ENCODE results near the gene LAMA2. TPM values are rescaled to one million over a fixed set of nuclear protein-coding genes. Genes with fewer than 3 reads are reported as not detected.

LAMA2 gene
- polyA plus RNA-seq, 4 donors = 30.8 to 46.0 (median 32.6) TPM

DNA sequence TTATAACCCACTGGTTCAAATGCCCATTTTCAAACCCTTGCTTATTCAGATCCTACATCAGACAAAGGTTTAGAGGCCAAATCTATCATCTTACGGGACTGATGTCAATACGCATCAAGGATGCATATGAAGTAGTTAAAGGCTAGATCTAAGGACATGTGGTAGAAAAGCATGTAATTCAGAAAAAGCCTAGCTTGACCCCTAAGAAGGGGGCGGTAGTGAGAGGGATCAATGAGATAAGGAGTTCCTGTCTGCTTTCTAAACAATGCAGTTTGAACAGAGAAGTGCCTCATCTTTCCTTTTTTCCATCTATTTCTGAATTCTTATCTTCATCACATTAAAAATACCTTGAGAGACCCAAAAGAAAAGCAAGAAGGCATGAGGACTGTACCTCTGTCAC lies 589.3 kb downstream of the LAMA2 start:
- DNase-seq (ENCODE audit: low read depth in 4 of 4, low spot score in 3 of 4) = no peak

DNA sequence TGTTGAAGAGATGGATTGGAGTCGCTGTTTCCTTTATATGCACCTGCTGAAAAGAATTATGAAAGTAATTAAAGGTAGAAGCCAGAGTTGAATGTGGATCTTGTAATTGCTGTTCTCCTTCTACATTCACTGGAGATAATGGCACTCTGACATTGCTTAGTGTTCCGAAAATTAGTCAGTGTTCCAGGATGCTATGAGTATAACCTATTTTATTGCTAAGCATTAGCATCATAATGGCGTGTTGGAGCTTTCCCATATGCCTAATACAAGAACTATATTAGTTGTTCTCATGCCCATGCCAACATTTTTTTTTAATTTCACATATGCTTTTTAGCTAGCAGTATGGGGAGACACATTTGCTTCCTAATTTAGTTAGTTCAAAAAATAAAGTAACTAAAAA lies 590.6 kb downstream of the LAMA2 start:
- DNase-seq (ENCODE audit: low read depth in 4 of 4, low spot score in 3 of 4) = no peak

DNA sequence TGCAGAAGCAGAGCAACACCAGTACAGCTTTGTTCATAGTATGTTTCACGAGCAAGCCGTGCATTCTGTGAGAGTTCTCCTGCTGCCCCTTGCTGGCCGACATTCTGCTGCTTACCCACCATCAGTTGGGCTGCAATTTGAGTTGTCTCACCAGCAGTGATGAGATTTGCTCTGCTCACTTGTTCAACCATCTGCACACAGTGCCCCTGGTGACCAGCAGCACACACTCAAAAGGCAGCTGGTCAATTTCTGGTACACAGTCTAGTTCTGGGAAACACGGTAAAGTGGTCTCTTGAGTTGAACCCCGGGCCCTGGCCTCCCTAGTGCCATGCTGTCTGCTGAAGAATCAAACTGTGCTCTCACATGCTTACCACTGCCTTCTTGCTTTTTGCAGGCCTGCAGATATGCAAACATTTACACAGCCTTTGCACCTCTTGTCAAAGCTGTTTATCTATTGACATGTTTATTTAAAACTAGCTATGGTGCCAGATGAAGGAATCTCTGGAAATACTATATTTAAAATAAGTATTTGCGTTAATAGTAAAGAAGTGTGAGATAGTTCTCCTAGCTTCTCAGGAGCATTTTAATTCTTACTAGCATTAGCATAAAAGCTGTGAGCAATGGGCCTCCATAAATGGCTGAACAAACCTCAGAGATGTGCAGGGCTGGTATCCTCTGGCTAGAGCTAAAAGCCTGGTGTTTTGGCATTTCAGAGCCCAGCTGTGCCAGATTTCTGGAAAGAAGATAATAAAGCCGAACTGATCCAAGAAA lies 592.7 kb downstream of the LAMA2 start:
- DNase-seq (ENCODE audit: low read depth in 4 of 4, low spot score in 3 of 4) = no peak

DNA sequence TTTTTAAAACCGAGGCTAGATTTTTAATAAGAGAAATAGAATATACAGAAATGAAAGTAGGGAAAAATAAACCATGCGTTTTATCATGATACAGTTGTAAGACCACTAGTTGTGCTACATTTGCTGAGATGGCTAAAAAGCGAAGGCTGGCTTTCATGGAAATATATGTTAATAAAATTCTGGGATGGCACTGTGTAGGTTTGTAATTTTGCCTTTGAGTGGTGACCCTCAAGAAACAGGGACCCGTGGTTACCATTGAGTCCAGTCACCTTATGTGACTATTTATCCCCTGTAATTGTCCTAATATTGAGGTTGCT lies 593.3 kb downstream of the LAMA2 start:
- DNase-seq (ENCODE audit: low read depth in 4 of 4, low spot score in 3 of 4) = no peak

DNA sequence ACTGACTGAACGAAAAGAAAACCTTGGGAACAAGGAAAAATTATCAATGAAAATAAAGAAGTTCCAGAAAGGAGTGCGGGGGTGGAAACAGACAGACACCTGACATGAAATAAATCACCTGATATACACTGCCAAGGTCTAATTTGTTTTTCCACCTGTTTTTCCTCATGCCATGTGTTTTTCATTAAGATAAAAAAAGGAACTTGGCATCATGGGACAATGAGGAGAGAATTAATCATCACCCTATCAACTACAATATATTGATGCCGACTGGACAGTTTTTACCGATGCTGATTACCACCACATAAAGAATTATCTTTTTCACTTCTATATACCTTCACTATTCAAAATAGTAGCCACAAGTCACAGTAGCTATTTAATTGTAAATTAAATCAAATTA lies 593.9 kb downstream of the LAMA2 start:
- DNase-seq (ENCODE audit: low read depth in 4 of 4, low spot score in 3 of 4) = no peak

DNA sequence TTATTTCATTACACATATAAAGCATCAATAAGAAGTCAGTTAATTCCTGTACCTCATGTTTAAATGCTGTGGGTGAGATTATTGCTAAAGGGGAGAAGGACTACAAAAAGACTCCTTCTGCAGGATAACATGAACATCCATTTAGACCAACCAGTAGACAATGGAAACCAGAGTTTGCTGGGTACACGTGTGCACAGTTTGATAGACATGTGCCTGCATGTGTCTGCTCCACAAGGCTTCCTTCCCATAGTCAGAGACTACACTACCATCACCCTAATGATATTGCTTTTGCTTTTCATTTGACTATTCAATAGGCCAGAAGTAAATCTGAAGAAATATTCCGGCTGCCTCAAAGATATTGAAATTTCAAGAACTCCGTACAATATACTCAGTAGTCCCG lies 595.4 kb downstream of the LAMA2 start:
- no peak for DNase-seq (ENCODE audit: low read depth in 4 of 4, low spot score in 3 of 4)

DNA sequence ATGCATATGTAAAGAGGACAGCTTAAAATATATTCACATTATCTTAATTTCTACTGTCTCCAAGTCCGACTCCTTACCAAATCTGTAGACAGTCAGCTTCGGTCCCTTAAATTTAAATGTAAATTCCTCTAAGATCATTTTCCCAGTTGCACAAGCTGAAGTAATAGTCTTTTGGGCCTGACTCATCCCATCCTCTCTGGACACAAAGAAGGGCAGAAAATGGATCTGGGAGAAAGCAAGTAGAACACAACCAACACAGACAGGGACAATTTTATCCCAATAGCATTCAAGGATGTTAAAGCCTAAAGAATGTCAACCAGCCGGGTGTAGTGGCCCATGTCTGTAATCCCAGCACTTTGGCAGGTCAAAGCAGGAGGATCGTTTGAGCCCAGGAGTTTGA lies 598.8 kb downstream of the LAMA2 start:
- no peak for DNase-seq (ENCODE audit: low read depth in 4 of 4, low spot score in 3 of 4)

DNA sequence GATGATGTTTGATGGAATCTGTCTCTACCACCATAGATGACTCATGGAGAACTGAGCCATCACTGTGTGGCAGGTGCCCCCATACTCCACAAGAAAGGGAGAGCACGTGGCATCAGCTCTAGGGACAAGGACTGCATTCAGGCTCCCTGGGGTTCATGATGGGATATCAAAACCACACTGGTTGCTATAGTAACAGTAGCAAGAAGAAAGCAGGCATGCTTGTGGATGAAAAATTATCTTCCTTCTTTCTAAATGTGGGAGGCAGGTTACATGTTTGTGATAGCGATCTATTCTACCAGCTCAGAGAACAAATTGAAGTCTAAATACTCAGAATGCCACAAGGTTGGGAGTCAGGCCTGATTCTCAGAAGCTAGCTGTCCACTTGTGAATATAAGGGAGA lies 602.8 kb downstream of the LAMA2 start:
- DNase-seq (ENCODE audit: low read depth in 4 of 4, low spot score in 3 of 4) = no peak

DNA sequence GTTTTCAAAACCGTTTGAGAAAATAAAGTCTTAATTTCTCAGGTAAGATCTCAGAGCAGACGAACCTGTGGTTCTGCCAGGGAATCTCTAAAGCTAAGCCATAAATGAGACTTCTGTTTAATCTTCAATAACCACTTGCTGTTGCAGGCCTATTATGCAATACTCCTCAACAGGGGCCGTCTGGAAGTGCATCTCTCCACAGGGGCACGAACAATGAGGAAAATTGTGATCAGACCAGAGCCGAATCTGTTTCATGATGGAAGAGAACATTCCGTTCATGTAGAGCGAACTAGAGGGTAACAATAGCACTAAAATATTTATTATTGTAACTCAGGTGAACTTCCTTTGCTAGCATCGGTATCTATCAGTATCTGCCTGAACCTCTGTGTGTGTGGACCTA lies 603.4 kb downstream of the LAMA2 start:
- DNase-seq (ENCODE audit: low read depth in 4 of 4, low spot score in 3 of 4) = no peak

DNA sequence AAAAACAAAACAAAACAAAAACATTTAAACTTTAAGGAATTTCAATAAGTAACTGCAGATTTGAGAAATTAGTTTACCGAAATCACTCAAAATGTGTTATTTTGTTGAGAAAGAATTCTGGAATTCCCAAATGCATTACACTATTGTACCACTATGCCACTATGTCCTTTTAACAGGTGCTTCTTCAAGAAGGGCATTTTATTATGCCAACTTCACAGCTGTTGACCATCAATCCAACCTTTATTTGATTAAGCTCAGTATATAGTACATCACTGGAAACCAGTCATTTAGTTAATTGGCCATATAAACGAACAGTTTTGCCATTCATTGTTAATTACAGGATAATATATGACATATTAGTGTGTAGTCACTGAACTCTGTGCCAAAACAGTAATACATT lies 605.4 kb downstream of the LAMA2 start:
- DNase-seq (ENCODE audit: low read depth in 4 of 4, low spot score in 3 of 4) = no peak

DNA sequence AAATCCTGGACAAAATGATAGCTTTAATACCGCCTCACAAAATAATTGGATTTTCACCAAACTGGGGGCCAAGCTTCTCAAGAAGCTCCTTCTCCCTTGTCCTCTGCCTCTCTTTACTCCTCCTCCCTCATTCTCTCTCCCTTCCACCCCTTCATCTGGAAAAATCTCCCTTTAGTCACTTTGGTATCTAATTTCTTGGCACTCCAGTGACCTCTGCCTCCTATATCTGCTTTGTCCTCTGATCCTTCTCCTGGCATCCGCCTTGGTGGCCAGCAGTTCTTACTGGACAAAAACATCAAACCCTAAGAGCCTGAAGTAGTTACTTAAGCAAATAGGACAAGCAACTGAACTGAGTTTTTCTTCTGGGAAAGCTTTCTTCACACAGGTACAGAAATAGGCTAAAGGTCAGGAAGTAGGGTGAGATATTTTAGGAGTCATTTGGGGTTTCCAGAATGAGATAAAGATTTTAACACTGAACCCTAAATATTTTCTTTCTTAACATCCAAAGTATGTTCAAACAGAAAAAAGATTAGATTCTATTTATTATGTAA lies 606.4 kb downstream of the LAMA2 start:
- DNase-seq (ENCODE audit: low read depth in 4 of 4, low spot score in 3 of 4) = no peak

DNA sequence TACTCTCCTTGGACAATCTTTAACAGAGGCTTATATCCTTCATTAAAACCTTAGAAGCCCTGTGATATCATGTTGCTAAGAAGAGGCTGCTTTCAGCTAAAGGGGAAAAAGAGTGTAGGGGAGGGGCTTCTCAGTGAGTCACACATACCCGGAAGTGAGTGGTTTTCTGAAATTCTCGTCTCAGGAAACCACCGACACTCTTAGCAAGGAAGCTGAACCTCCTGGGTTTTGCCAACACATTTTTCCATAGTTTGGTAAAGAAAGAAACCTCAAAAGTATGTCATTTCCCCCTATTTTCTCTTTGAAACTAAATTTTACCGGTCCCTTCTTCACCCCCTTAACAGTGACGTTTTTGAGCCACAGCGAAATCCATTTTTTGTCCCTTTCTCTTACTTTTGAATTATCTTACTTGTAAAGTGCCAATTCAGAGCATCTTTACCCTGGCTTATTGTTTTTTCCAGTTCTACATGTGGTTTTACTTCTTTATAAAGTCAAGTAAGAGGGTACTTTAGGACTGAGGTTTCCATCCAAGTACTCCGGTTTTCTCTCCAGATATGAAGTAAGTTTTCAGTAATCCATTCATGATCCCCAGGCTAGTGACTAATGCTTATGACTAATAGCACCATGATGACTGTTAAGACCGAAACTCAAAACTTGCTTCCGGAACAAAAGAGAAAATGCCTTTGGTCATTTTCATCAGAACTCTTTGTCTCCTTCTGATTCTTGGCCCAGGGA lies 607.8 kb downstream of the LAMA2 start:
- peak in 1 of 4 donors; percentile 22 for DNase-seq (ENCODE audit: low read depth in 4 of 4, low spot score in 3 of 4)

DNA sequence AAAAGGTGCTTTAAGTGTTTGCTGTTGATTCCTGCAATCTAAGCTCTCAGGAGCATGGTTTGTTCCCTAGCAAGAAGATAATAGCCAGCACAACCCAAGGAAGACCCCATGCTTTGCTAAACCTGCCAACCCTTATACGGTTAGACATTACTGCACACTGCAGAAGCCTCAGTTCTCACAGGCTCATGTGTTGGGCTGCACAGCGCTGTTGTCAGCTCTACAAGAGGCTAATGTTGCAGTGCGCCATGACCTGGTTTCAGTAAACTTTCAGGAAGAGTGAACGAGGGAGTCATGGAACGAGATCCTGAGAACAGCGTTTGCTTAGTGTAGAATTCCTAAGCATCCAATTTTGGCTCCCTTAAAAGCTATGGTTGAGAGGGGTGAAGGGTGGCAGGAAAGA lies 608.5 kb downstream of the LAMA2 start:
- DNase-seq (ENCODE audit: low read depth in 4 of 4, low spot score in 3 of 4) = no peak

DNA sequence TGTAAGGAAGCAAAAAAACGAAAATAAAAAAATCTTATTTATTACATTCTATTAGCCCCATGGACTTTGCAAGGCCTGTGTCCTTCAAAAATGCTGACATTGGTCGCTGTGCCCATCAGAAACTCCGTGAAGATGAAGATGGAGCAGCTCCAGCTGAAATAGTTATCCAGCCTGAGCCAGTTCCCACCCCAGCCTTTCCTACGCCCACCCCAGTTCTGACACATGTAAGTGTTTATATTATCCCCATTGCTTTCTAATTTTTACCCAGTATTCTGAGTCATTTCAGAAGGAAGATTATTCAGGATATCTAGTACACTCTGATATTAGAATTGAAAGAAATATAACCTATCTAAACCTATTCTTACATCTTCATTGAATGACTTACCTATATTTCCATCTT lies 609.3 kb downstream of the LAMA2 start:
- no peak for DNase-seq (ENCODE audit: low read depth in 4 of 4, low spot score in 3 of 4)

DNA sequence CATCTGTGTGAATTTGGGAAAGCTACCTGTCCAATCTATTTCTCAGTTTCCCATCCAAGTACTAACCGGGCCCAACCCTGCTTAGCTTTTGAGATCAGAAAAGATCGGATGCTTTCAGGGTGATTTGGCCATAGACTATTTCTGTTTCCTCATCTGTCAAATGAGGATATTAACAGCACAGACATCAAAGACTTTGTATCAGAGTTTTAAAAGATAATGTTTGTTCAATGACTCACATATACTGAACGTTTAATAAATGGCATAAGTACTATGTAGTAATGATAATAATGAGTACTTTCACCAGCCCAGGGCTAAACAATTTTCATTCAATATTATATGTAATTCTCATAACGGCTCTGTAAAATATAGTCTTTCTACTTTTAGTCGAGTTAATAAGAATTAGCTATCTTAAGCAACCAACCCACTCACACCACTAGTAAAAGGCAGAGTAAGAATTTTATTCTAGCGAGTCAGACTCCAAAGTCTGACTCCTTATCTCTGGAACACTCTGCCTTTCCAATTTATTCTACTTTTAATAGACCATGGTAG lies 610.5 kb downstream of the LAMA2 start:
- DNase-seq (ENCODE audit: low read depth in 4 of 4, low spot score in 3 of 4) = no peak

DNA sequence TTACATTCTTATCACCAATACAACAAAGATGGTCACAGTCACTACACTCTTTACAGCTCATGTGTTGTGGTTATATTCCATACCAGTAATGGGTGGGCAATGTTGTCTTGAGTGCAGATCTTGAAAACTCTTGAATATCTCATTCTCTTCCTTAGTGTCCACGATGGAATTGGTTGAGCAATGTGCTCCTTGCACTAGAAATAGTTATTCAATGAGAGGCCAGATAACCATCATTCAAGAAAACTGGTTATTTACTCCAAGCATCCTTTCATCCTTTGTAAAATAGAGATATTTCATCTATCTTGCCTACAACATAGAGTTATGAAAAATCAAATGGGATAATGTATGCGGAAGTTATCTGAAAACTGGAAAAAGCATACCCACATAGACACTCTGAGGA lies 611.2 kb downstream of the LAMA2 start:
- no peak for DNase-seq (ENCODE audit: low read depth in 4 of 4, low spot score in 3 of 4)

DNA sequence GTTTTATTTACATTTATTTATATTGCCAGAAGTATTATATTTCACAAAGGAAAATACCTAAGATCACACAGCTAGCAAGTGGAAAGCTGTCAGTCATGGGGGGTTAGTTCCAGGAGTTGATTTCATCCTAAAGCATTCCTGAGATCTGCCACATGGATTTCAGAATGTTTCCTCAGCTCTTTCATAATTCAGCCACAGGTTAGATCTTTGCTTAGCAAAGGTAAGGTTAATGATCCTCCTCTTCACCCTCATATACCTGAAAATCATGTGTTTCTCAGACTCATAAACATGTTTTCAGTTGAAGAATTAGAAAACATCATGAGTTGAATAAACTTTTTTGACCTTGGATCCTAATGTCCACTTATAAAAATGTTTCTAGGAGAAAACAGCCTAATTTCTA lies 611.6 kb downstream of the LAMA2 start:
- no peak for DNase-seq (ENCODE audit: low read depth in 4 of 4, low spot score in 3 of 4)

DNA sequence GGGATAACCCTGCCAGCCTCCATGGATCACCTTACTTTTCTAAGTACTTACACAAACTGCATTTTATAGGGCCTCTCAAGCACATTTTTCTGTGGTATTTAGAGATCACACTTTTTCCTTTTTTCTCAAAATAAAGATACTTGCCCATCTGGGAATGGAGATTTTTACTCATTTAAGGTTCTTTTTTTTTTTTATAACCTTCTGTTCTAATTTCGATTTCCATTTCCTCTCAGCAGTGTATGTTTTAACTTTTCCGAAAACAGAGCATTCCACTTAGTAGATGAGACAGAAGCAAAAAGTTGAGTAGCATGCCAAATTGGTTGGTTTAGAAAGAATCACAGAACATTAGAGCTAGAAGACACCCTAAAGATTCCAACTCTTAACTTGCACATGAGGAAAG lies 612.7 kb downstream of the LAMA2 start:
- DNase-seq (ENCODE audit: low read depth in 4 of 4, low spot score in 3 of 4) = no peak

DNA sequence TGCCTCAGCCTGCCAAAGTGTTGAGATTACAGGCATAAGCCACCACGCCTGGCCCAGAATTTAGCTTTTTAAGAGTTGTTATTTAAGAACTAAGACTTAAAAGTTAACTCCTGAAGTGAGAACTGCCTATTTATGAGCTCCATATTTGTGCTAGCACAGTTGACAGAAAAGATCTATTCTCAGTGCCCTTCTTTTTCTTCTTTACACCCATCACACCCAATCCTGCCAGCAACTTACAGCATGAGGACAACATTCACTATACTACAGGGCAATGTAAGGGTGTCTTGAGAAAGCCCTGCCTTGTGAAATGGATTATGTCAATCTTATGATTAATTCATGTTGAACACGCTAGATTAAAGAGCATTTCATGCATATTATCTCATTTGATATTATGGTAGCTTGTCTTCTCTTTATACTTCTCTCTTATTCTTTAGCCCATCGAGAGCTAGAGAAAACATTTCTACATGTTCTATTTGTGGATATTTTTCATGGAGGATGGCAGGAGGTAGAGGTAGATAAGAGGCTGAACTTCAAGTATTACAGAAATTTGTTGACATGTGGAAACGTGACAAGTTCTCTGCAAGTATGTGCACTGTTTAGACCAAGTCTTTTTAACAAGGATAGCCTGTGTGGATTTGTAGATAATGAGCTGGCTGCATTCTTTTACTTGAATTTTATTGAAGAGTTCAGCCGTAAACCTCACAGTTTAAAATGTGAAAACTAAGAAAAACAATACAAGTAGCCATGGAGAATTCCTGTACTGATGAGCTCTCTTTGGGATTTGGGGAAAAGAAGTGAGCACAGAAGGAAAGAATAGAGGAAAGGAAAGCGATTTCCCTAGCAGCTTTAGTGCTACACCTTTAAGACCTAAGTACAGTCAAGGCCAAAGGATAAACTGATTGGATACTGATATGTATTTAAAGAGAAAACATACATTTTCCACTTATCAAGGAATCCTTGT lies 614.8 kb downstream of the LAMA2 start:
- DNase-seq (ENCODE audit: low read depth in 4 of 4, low spot score in 3 of 4) = no peak

DNA sequence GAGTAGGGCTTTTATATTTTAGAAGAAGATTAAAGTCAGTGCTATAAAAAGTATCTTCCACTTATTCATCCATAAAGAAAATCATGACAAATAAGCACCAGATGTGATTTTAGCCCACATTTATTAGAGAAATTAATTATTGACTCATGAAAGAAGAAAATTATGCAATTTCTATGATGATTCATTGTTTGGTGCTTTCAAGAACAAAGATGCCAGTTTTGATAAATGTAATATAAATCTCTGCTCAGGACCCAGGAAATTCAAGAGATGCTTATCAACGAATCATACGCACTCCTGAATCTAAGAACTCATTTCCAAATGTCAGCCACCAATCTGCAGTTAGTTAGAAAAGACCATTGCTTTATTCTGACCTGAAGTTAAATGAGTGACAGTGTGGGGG lies 615.6 kb downstream of the LAMA2 start:
- DNase-seq (ENCODE audit: low read depth in 4 of 4, low spot score in 3 of 4) = no peak
